Amygdala (tissue), 56 donors: ENCODE results near the gene CERS6.
"Not testable (repeated sequence)": the region's sequence is repeated elsewhere in the genome, so short reads cannot be mapped to it uniquely, and the experiment has no call there.

Source experiments
- DNase-seq, 56 donors: peaks; one replicate each; lab custom pipeline; 2025; lab: John Stamatoyannopoulos, UW

The CERS6 gene, protein sequence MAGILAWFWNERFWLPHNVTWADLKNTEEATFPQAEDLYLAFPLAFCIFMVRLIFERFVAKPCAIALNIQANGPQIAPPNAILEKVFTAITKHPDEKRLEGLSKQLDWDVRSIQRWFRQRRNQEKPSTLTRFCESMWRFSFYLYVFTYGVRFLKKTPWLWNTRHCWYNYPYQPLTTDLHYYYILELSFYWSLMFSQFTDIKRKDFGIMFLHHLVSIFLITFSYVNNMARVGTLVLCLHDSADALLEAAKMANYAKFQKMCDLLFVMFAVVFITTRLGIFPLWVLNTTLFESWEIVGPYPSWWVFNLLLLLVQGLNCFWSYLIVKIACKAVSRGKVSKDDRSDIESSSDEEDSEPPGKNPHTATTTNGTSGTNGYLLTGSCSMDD

DNA sequence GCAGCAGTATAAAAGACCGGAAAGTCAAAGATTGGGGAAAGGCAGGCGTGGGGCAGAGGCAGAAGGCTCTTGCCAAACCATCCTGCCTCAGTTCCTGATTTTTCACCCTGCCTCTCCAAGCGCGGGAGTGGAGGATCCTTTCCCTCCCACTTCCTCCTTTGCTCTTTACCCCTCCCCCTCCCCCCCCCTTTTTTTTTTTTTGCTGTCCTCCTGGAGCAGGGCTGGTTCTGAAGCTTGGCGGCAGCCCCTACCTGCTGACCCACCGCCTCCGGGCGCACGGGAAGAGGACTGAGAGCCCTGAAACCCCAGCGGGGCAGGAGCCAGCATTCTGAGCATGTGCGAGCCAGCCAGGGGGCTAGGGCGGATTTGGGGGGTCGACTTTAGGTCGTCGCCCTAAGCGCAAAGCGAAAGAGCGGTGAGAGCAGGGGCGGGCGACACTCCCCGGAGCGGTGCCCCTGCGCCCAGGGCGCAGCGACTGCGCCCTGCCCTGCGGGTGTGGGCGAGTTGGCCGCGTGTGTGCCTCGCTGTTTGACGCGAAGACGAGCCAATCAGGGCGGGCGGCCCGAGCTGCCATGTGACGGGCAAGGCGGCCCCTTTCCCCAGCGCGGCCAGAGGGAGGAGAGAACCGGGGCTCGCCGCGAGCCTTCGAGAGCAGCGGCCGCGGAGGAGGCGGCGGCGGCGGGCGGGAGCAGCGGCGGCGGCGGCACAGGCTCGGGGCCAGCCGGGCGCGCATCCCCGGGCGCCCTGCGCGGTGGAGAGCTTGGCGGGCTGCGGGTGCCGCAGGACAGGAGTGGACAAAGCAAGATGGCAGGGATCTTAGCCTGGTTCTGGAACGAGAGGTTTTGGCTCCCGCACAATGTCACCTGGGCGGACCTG is at the start of gene CERS6:
Gene CERS6, plus strand, starts transcription at position 628 of the 876 bp plus-strand sequence. Its CDS starts 177 bp downstream, at position 805.
- peak in 55 of 56 donors; percentile 41 to 93 (median 82) for DNase-seq

DNA sequence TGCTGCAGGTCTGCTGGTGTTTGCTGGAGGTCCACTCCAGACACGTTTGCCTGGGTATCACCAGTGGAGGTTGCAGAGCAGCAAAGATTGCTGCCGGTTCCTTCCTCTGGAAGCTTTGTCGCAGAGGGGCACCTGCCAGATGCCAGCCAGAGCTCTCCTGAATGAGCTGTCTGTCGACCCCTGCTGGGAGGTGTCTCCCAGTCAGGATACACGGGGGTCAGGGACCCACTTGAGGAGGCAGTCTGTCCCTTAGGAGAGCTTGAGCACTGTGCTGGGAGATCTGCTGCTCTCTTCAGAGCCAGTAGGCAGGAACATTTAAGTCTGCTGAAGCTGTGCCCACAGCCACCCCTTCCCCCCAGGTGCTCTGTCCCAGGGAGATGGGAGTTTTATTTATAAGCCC is 43.8 kb upstream of the CERS6 start:
- DNase-seq, result not testable (repeated sequence)

GRCh38 chr2:168413101-168413500 is 43.0 kb upstream of the CERS6 start:
- not testable (repeated sequence) for DNase-seq

GRCh38 chr2:168416555-168416954 is 39.5 kb upstream of the CERS6 start:
- DNase-seq, result no peak

DNA sequence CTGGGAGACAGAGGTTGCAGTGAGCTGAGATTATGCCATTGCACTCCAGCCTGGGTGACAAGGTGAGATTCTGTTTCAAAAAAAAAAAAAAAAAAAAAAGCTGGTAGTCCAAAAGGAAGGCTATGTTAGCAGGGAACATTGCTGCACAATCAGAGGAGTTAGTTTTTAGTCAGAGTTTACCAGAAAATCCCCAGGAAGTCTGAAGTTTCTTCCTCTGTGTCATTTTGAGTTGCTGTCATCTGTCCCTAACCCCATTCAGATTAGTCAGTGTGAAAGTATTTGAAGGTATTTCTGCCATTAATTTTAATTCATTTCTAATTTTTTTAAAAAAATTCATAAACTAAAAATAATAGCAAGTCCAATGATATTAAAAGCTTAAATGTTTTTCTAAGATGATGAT is 33.5 kb upstream of the CERS6 start:
- no peak for DNase-seq

GRCh38 chr2:168424112-168424951 is 31.7 kb upstream of the CERS6 start:
- no peak for DNase-seq

GRCh38 chr2:168424971-168425370 is 31.1 kb upstream of the CERS6 start:
- no peak for DNase-seq

GRCh38 chr2:168426861-168427260 is 29.2 kb upstream of the CERS6 start:
- no peak for DNase-seq

DNA sequence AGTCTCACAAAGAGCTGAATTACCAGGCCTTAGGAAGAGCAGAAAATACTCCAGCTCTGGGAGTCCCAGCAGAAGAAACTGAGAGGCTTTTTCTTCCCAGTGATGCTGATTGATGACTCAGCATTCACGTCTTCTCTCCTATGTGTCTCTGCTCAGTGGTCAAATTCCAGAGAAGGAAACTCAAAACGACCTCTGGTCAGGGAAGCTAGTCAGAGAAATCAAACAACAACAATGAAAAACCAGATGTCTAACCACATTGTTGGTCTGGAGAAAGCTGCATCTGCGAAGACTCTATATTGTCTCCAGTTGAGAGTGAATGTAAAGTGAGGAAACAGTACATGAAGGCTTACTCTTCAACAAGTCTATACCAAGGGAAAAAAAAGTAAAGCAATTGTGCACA is 28.6 kb upstream of the CERS6 start:
- DNase-seq, result no peak

DNA sequence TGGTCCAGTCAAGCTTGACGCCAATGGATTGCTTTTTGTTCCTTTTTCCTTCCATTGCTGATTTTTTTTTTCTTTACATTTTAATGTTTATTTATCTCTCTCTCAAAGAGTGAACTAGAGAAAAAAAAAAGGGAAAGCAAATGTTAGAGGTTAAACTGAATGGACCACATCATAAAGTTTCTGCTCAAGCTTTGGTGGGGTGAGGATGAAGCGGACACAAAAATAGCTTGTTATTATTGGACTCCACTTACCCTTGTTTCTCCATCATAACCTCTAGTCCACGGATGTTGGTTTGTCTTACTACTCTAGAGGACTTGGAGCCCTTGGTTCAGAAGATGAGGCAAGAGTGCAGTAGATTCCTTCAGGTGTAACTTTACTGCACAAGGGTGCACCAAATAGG is 27.6 kb upstream of the CERS6 start:
- no peak for DNase-seq

GRCh38 chr2:168429988-168430387 is 26.1 kb upstream of the CERS6 start:
- DNase-seq, result no peak

GRCh38 chr2:168430431-168430830 is 25.6 kb upstream of the CERS6 start:
- DNase-seq, result no peak

DNA sequence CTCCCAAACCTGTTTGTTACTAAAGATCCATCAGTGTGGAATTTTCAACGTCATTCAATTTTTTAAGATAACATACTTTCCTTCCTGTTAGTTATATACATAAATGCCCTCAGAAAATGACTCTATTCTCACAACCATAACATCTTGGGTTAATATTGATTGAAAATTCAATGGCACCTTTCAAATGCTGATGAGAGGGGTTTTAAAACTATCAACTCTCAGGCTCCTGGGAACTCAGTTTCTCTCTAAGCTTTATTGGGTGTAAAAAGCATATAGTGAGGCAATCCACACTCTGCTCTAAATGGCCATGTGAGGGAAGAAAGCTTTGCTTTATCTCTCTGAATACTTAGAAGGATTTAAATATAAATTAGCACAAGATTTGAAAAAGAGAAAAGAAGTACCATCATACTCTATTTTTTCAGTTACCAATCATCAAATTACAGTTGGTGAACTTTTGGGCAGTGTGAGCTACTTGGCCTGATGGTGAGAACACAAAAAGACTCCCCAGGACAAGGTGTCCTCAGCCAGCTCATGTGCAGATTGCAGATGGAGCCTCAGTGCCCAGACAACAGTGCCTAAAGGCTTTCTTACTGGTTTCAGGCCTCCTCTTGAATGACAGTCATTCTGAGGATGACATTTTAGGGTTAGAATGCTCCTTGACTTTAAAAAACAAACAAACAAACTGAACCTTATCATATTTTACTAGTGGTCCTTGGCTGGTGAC is 24.6 kb upstream of the CERS6 start:
- DNase-seq, result no peak

DNA sequence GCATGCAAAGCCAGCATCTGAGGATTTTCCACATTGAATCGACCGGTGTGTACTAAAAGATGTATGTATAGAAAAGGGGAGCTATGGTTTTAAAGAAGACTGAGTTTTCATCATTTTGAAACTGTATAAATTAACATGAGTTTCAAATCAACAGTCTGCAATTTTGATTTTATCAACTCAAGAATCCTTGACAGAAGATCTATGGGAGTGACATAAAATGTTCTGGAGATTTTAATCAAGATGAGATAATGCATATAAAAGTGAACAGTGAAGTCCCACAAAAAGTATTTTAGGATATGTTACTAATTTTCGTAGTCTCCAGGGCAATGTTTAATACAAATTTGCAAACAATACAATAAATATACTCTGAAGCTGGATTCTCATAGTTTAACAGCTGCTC is 24.0 kb upstream of the CERS6 start:
- no peak for DNase-seq

DNA sequence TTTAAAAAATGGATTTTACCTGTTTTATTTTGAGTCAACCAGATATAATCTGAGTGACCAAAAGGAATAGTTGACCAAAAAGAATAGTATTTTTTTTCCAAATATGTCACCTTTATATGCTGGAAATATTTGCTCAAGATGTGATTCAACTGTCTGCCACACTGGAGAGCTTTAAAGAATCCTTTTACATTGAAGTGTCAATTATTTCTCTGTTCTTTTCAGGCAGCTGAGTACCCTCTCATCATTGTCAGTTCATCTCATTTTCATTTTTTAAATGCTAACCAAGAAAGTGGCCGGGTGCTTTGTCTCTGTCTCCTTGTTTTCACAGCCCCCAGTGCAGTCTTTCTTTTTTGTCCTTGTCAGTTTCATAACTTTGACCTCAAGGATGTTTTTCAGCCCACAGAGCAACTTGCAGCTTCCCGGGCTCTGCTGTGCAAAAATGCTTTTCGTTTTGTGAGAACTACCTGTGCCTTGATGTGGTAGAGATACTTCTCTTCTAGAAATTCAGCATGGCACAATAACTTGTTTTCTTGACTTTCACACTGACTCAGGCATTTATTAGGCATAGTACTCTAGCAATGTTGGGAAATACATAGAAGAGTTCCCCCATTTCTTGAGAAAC is 23.4 kb upstream of the CERS6 start:
- no peak for DNase-seq

DNA sequence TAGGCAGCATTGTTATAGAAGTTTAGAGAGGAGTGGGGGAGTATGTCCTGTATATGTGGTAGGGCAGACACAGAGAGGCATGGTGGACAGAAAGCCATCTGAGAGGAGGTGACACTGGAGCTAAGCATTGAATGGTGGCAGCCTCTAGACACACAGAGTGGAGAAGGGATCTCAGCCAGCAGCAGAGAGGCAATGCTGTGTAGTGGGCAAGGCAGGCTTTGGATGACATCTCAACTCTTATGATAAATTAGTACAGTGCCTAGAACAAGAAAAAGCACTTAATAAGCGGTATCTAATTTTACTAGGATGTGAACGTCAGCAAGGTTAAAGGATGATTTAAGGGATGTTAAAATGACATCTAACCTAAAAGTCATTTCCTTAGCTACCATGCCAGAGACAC is 22.5 kb upstream of the CERS6 start:
- no peak for DNase-seq

- peak in 5 of 56 donors; percentile 2 to 56 (median 19) for DNase-seq
Observed at GRCh38 chr2:168434146-168434545, 21.9 kb upstream of the CERS6 start.

- no peak for DNase-seq
Observed at GRCh38 chr2:168436840-168437239, 19.2 kb upstream of the CERS6 start.

- DNase-seq, result no peak
Observed at GRCh38 chr2:168438553-168438952, 17.5 kb upstream of the CERS6 start.

DNA sequence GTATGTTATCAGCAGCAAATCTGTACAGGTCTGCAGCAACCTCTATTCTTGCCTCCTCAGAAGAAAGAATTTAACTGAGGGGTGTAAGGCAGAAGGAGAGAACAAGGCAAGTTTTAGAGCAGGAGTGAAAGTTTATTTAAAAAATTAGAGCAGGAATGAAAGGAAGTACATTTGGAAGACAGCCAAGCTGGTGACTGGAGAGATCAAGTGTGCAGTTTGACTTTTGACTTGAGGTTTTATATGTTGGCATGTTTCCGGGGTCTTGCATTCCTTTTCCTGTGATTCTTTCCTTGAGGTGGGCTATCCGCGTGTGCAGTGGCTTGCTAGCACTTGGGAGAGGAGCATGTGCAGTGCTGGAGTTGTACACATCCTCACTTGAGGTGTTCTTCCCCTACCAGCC is 16.5 kb upstream of the CERS6 start:
- DNase-seq, result no peak
